ENCODE results near the gene PRM2.

GRCh38 chr16:11241480-11242204 is 34.6 kb downstream of the PRM2 start:
- TF ChIP-seq TAF1 (IDR thresholded peaks at IDR 0.05; ENCODE audit: borderline replicate concordance, low read depth, low read length), result no peak
- no peak for TF ChIP-seq CTCF (IDR thresholded peaks at IDR 0.05)
- TF ChIP-seq EZH2phosphoT487 (IDR thresholded peaks at IDR 0.05; ENCODE audit: borderline replicate concordance, low read depth), result no peak
- no peak for TF ChIP-seq USF2 (IDR thresholded peaks at IDR 0.05; ENCODE audit: borderline replicate concordance, low read depth, low read length)
- TF ChIP-seq SIN3A (IDR thresholded peaks at IDR 0.05; ENCODE audit: borderline replicate concordance, low read depth, low read length), result no peak

Measured in SK-N-SH (cell line).